ENCODE measurements around the gene CDK14.

Gene CDK14

GRCh38 chr7:91112902-91113341 lies 516.8 kb downstream of the CDK14 start:
- no peak for DNase-seq (ENCODE audit: low spot score)

DNA sequence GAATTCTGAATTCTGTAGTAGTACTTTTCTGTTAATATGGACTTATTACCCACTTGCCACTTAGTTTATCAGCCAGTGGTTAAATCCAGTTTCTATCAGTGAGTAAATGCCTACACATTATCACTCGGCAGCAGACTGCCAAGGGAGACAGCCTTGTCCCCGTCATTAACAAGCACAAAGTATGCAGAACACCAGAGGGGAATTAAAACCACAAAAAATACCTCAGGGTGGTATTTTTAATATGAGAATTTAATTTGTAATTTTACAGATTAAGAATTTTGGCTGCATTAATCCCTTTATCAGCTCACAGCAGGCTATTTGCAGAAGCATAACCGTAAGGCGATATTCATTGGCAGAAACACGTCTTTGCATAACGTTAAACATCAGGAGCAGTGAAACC lies 518.1 kb downstream of the CDK14 start:
- DNase-seq (ENCODE audit: low spot score) = no peak

DNA sequence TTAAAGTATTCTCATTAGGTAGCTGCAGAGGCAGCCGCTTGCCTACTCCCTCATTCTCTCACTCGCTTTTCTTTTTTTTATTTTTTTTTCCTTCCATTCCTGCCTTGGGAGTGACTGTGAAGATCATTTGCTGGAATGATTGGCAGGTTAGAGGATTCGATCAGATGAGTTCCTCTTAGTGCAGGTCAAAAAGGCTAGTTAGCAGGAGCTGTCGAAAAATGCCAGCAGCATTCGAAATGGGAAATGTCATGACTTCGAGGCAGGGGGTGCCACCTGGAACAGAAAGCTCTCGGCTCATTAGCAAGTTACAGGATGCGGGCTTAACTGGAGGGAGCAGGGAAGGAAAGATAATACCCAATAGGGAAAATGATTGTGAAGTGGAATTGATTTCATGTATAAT lies 530.6 kb downstream of the CDK14 start:
- no peak for DNase-seq (ENCODE audit: low spot score)

DNA sequence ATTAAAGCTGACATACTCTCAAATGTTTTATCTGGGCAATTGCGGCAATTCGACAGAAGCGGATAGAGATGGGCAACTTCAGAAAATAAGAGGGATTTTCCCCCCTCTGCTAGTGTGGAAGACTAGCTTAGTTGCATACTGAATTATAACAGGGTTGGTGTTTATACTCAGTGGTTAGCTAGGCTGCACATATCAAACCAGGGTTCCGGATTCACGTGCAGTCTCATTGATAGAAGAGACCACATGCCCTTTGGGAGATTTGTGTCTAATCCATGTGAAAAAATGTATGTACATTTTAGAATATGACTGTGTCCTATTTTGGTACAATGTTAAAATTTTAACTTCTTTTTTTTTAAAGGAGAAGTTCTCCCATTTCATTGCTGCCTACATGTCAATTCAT lies 531.2 kb downstream of the CDK14 start:
- no peak for DNase-seq (ENCODE audit: low spot score)

DNA sequence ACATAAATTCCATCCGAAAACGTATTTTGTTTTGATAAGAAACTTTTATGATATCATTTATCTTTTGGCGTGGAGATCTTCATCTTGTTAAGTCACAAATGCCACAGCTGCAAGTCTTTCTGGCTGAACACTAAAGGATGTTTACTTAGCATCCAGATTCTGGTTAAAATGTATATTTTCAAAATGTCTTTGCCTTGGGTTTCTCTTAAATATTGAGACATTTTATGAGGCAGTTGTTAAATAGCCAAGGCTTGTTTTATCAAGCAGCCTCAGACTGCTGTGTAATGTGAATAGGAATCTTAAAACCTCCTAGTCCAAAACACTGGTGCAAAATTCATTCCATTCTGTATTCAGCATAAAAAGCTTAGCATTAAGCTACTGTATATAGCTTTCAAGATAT lies 531.8 kb downstream of the CDK14 start:
- DNase-seq (ENCODE audit: low spot score) = no peak

DNA sequence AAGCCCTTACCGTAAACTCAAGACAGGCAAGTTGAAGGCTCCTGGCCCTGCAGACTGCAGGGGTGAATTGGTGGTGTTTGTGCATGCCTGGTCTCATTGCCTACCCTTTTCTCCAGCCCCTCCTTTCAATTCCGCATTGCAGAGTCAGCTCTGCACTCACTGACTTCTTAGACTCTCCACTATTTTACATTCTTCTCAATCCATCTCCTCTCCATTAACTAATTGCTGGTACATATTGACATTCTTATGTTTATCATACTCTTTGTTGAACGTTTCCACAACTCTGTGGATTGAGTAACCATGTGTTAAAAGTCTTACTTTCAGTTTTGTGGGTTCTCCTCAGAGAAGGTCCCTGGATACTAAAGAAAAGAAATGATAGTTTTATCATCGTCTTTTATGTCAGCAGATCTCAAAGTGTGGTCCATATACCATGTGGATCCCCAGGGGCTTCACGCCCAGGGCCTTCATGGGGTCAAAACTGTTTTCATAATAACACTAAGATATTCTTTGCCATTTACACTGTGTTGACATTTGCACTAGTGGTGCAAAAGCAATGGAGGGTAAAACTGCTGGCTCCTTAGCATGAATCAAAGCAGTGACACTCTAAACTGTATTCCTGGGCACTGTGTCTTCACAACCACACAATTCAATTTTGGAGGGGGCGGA lies 532.7 kb downstream of the CDK14 start:
- DNase-seq (ENCODE audit: low spot score) = no peak

GRCh38 chr7:91135300-91135699 lies 539.2 kb downstream of the CDK14 start:
- no peak for DNase-seq (ENCODE audit: low spot score)

DNA sequence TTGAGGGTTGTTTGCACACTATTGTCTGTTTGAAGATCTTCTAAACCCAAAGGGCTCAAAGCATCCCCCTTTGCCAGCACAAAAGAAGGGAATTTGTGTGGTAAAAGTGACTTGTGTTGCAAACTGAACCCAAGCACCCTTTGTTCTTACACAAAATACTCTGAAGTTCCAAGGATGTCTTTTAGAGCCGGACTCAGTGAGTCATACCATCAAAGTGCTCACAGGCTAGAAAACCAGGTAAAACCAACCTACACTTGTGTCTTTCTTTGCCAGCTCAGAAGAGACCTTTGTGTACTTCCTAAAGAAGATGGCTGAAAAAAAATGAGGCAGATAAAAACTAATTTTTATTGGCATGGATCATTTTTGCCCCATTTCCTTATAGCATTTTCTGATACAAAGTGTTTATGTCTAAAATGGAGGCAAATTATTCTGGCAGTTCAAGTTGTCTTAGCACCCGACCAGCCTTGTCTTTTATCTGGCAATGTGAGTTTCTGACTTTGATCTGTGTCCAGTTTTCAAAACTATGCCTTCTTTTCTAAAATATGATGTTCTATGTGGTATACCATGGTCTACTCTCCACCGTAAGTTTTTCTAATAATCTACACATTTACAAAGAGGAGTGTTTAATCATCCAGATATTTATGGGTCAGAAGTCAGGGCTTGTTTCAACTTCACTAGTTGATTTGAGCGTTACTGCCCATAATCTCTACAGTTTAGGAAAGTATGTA lies 539.7 kb downstream of the CDK14 start:
- DNase-seq (ENCODE audit: low spot score) = no peak

- no peak for DNase-seq (ENCODE audit: low spot score)
Measured at GRCh38 chr7:91137153-91137787, 541.1 kb downstream of the CDK14 start.

- no peak for DNase-seq (ENCODE audit: low spot score)
Measured at GRCh38 chr7:91137788-91138368, 541.8 kb downstream of the CDK14 start.

DNA sequence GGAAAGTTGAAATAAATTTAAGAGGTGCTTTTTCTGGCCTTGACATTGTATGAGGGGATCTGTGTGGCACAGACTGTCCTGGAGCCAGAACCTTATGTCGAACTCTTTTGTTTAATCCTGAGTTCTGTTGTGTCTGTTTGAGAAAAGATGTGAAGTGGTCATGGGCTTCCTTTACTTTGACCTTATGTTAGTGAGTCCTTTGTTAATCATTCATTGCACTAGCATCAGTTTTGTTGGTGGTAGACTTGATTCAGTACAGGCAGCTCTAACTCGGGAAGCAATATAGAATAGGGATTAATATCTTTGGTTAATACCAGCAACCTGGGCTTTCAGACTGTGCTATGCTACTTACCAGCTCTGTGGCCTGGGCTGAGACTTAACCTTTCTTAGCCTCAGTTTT lies 544.2 kb downstream of the CDK14 start:
- no peak for DNase-seq (ENCODE audit: low spot score)

DNA sequence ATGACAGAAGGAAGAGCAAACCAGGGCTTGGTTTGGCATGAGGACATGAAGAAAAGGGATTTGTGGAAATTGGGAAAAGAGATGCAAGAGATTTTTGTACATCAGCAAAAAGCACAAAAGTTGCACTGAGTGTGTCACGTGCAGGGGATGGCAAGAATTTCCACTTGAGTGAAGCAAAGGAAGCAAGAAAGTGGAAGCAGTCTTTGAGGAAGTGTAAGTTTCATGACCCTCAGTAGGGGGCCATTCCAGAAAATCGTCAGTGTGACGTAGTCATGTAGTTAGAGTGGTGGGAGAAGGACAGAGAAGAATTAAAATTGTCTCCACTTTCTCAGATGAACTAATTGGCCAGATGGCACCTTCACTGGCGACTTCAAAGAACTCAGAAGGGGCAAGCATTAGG lies 544.9 kb downstream of the CDK14 start:
- no peak for DNase-seq (ENCODE audit: low spot score)

DNA sequence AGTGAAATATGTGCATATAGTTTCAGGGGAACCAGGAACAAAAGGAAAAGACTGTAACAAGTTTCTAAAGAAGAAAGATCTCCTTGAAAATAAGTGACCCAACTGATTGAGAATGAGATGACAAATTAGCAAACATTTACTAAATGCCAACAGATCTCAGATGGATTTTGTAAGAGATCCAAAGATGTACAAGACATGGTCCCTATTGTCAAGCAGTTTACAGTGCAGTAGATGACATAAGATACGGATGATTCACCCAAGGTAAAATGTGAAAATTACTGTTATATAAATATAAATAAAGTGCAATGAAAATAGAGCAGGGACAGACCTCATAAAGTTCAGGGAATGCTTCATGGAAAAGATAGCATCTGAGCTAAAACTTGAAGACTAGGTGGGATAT lies 546.6 kb downstream of the CDK14 start:
- DNase-seq (ENCODE audit: low spot score) = no peak

GRCh38 chr7:91149341-91150246 lies 553.5 kb downstream of the CDK14 start:
- DNase-seq (ENCODE audit: low spot score) = no peak

GRCh38 chr7:91151916-91152315 lies 555.8 kb downstream of the CDK14 start:
- no peak for DNase-seq (ENCODE audit: low spot score)

GRCh38 chr7:91156316-91157185 lies 560.4 kb downstream of the CDK14 start:
- DNase-seq (ENCODE audit: low spot score) = no peak

GRCh38 chr7:91157579-91158320 lies 561.6 kb downstream of the CDK14 start:
- DNase-seq (ENCODE audit: low spot score) = no peak

DNA sequence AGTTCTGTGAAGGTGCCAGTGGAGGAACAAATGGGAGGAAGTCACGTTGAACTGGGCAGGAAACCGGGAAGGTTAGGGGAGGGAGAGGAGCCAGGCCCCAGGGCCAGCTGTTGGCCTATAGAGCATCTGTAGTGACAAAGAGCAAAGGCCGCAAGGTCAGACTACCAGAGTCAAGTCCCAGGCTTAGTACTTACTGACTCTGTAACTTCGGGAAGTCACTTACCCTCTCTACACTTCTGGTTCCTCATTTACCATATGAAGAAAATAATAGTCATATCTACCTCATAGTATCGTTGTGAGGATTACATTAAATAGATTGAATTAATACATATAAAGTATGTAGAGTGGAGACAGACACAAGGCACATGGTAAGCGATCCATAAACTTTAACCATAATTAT lies 566.3 kb downstream of the CDK14 start:
- no peak for DNase-seq (ENCODE audit: low spot score)

DNA sequence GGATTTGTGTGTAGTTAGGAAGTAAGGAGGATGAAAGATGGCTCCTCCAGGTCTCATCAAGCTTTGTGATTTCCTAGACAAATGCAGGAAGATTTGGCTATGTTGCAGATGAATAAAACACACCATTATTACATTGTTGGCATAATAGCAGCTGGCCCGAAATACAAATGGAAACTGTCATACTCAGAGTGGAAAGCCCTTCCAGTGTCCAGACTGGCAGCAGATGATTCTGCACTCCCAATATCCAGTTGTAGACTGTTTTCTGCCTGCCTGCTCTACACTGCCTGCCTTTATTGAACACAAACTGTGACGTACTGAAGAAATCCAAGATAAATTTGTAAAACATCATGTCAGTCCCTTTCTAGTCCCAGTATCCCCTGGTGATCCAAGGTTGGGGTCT lies 568.4 kb downstream of the CDK14 start:
- DNase-seq (ENCODE audit: low spot score) = no peak
